G401.6 (cell line): ENCODE results near the gene NLRP7.
"Not testable (repeated sequence)": the region's sequence is repeated elsewhere in the genome, so short reads cannot be mapped to it uniquely, and the experiment has no call there.

ENCODE experiments used
- FAIRE-seq: peaks from 2 replicates; lab custom pipeline; 2012; peaks lifted over from hg19 to GRCh38; lab: Jason Lieb, UNC

Gene NLRP7

GRCh38 chr19:54947381-54947780, at the start of gene NLRP7:
NLRP7 (minus strand) TSS chr19:54947530.
- FAIRE-seq: no peak

- no peak for FAIRE-seq
Measured at GRCh38 chr19:54995561-54995960, 48.2 kb upstream of the NLRP7 start.

- not testable (repeated sequence) for FAIRE-seq
Measured at GRCh38 chr19:54989531-54989930, 42.2 kb upstream of the NLRP7 start.

- FAIRE-seq: not testable (repeated sequence)
Measured at GRCh38 chr19:54982562-54982961, 35.2 kb upstream of the NLRP7 start.

- not testable (repeated sequence) for FAIRE-seq
Measured at GRCh38 chr19:54973229-54974090, 26.1 kb upstream of the NLRP7 start.

- FAIRE-seq: not testable (repeated sequence)
Measured at GRCh38 chr19:54971446-54971845, 24.1 kb upstream of the NLRP7 start.

- FAIRE-seq: no peak
Measured at GRCh38 chr19:54969647-54970046, 22.3 kb upstream of the NLRP7 start.

- FAIRE-seq: no peak
Measured at GRCh38 chr19:54967611-54968010, 20.3 kb upstream of the NLRP7 start.

GRCh38 chr19:54965055-54965454, 17.7 kb upstream of the NLRP7 start:
- FAIRE-seq: not testable (repeated sequence)

GRCh38 chr19:54959840-54960239, 12.5 kb upstream of the NLRP7 start:
- FAIRE-seq: no peak

GRCh38 chr19:54955376-54955775, 8.0 kb upstream of the NLRP7 start:
- FAIRE-seq: no peak

- not testable (repeated sequence) for FAIRE-seq
Measured at GRCh38 chr19:54953345-54953713, 6.0 kb upstream of the NLRP7 start.

GRCh38 chr19:54952591-54953344, 5.4 kb upstream of the NLRP7 start:
- FAIRE-seq: no peak

- not testable (repeated sequence) for FAIRE-seq
Measured at GRCh38 chr19:54950580-54950979, 3.2 kb upstream of the NLRP7 start.

GRCh38 chr19:54949412-54949811, 2.1 kb upstream of the NLRP7 start:
- FAIRE-seq: no peak

- FAIRE-seq: not testable (repeated sequence)
Measured at GRCh38 chr19:54943772-54944361, 3.5 kb downstream of the NLRP7 start.

GRCh38 chr19:54939538-54939937, 7.8 kb downstream of the NLRP7 start:
- FAIRE-seq: not testable (repeated sequence)

GRCh38 chr19:54938906-54939305, 8.4 kb downstream of the NLRP7 start:
- FAIRE-seq: no peak

GRCh38 chr19:54937926-54938325, 9.4 kb downstream of the NLRP7 start:
- FAIRE-seq: no peak

GRCh38 chr19:54928299-54928698, 19.0 kb downstream of the NLRP7 start:
- no peak for FAIRE-seq

- FAIRE-seq: no peak
Measured at GRCh38 chr19:54923276-54923675, 24.1 kb downstream of the NLRP7 start.

GRCh38 chr19:54921082-54921481, 26.2 kb downstream of the NLRP7 start:
- no peak for FAIRE-seq
